H1 (cell line): Measurements from ENCODE around the gene MEX3B. TPM values are rescaled to one million over a fixed set of nuclear protein-coding genes. Genes with fewer than 3 reads are reported as not detected.

ENCODE experiments used
- CBX5 ChIP-seq: fragments of 300-800, 300-1000 bp; sonication (generic); IDR thresholded peaks from 2 replicates; pipeline ENCODE4 v1.7.1; 2016; ENCODE audit warnings: antibody characterized with exemption, low read length, low read depth
- CEBPB ChIP-seq: IDR thresholded peaks from 2 replicates; pipeline ENCODE4 v1.6.1; 2012; ENCODE audit warnings: low read depth, low read length
- CHD7 ChIP-seq: fragments of 300-600 bp; sonication (generic); IDR thresholded peaks from 2 replicates; pipeline ENCODE4 v1.7.1; 2012; ENCODE audit warnings: low read length, moderate library complexity, mild to moderate bottlenecking, inconsistent platforms; ENCODE audit not compliant: insufficient replicate concordance
- EP300 ChIP-seq, 2 experiments: IDR thresholded peaks; 1 replicate in 1 of 2; 2 replicates in 1 of 2; pipeline ENCODE4 v1.6.1; 2011 to 2012; ENCODE audit warnings: low read depth in 2 of 2, low read length in 2 of 2, mild to moderate bottlenecking in 2 of 2, borderline replicate concordance in 1 of 2, inconsistent platforms in 1 of 2, moderate library complexity in 1 of 2
- FOSL1 ChIP-seq: IDR thresholded peaks from 2 replicates; pipeline ENCODE4 v1.6.1; 2011; ENCODE audit warnings: mild to moderate bottlenecking, low read depth, low read length, moderate library complexity; ENCODE audit not compliant: insufficient read depth
- SP2 ChIP-seq: IDR thresholded peaks from 2 replicates; pipeline ENCODE4 v1.6.1; 2012; ENCODE audit warnings: mild to moderate bottlenecking, low read length, inconsistent platforms
- TAF7 ChIP-seq: optimal IDR thresholded peaks from 2 replicates; pipeline ENCODE3; 2011; ENCODE audit warnings: low read depth, mild to moderate bottlenecking, inconsistent platforms, low read length, moderate library complexity, borderline replicate concordance
- ZNF274 ChIP-seq: IDR thresholded peaks from 2 replicates; pipeline ENCODE4 v1.7.0; 2012; ENCODE audit warnings: low read length, borderline replicate concordance; ENCODE audit errors: extremely low read depth
- polyA plus RNA-seq, 7 experiments: library from polyadenylated mRNA; depleted of rRNA in 3 of 7; stranded (reverse) in 5 of 7; unstranded in 2 of 7; fragments of >200 nt in 5 of 7; fragments of 200-250 nt in 2 of 7; gene quantifications; 1 replicate in 5 of 7; 2 replicates in 1 of 7; 4 replicates in 1 of 7; pipeline versions ENCODE4 v1.2.1 to v1.2.3, GENCODE V29; 2011 to 2013; ENCODE audit warnings: missing spikeins in 2 of 7, mixed read lengths in 2 of 7
- total RNA-seq: library from RNA; stranded (reverse); fragmentation: NEBNext Ultra II Directional; extraction: Animal tissue kit (Norgen Biotek cat#: 25700); gene quantifications from 2 replicates; pipeline ENCODE4 v1.2.1, GENCODE V29; 2021
- TF ChIP-seq, protein P1 (sequence below): IDR thresholded peaks from 2 replicates; pipeline ENCODE4 v1.6.1; 2012; ENCODE audit warnings: low read length, inconsistent platforms

MEX3B gene
- total and polyA plus RNA-seq, 2 of the 8 experiments (the other 6 are each of a cell fraction or from before 2014, with no cell fraction given) = 8.0 to 15.9 TPM

DNA sequence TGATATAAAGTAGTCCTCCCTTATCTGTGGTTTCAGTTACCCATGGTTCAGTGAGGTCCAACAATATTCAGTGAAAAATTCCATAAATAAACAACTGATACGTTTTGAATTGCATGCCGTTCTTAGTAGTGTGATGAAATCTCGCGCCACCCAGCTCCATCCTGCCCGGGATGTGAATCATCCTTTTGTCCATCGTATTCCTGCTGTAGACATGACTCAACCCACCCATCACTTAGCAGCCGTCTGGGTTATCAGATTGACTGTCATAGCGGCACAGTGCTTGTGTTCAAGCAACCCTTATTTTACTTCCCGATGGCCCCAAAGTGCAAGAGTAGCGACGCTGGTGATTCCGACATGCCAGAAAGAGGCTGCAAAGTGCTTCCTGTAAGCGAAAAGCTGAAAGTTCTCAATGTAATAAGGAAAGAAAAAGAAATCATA is 48.0 kb upstream of the MEX3B start (continued):
- no peak for TF ChIP-seq CHD7
- no peak for TF ChIP-seq SP2
- no peak for TF ChIP-seq EP300 (IDR thresholded peaks at IDR 0.05; ENCODE audit: borderline replicate concordance in 1 of 2, low read depth in 2 of 2, low read length in 2 of 2)
- no peak for TF ChIP-seq TAF7
- TF ChIP-seq ZNF274 = no peak
- no peak for TF ChIP-seq CEBPB
- TF ChIP-seq, protein P1, sequence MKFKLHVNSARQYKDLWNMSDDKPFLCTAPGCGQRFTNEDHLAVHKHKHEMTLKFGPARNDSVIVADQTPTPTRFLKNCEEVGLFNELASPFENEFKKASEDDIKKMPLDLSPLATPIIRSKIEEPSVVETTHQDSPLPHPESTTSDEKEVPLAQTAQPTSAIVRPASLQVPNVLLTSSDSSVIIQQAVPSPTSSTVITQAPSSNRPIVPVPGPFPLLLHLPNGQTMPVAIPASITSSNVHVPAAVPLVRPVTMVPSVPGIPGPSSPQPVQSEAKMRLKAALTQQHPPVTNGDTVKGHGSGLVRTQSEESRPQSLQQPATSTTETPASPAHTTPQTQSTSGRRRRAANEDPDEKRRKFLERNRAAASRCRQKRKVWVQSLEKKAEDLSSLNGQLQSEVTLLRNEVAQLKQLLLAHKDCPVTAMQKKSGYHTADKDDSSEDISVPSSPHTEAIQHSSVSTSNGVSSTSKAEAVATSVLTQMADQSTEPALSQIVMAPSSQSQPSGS = no peak
- no peak for TF ChIP-seq CBX5
- TF ChIP-seq FOSL1 = no peak
